RWPE2 (cell line): ENCODE data around the gene RELN.

Experiments used
- ATAC-seq: fragments of 200-7000 bp; cut with Tn5 transposase; 3 replicates; pipeline ENCODE4 v1.9.1; 2021; ENCODE audit warnings: low read depth
- DNase-seq: peaks from one replicate; pipeline ENCODE4 v3.0.0-alpha.2; 2020; ENCODE audit warnings: low spot score
- H3K27ac ChIP-seq: fragments of 450-650 bp; 2 replicates; pipeline ENCODE4 v1.5.1; 2017; ENCODE audit warnings: mild to moderate bottlenecking; ENCODE audit not compliant: poor library complexity, severe bottlenecking
- H3K27me3 ChIP-seq: fragments of 250-450 bp; sonication (Bioruptor Pico); 2 replicates; pipeline ENCODE4 v1.5.1; 2021; ENCODE audit warnings: mild to moderate bottlenecking, moderate library complexity; ENCODE audit not compliant: insufficient read depth, poor library complexity, severe bottlenecking
- H3K36me3 ChIP-seq: fragments of 250-450 bp; sonication (Bioruptor Pico); 2 replicates; pipeline ENCODE4 v1.5.1; 2020; ENCODE audit warnings: low read depth, mild to moderate bottlenecking, moderate library complexity
- H3K4me1 ChIP-seq: fragments of 250-450 bp; sonication (Bioruptor Pico); 2 replicates; pipeline ENCODE4 v1.5.1; 2021; ENCODE audit warnings: mild to moderate bottlenecking, moderate library complexity; ENCODE audit not compliant: insufficient read depth, poor library complexity, severe bottlenecking
- H3K4me3 ChIP-seq: fragments of 250-450 bp; sonication (Bioruptor Pico); 2 replicates; pipeline ENCODE4 v1.5.1; 2021; ENCODE audit warnings: mild to moderate bottlenecking, moderate library complexity; ENCODE audit not compliant: severe bottlenecking
- H3K9me3 ChIP-seq: fragments of 250-450 bp; sonication (Bioruptor Pico); 2 replicates; pipeline ENCODE4 v1.5.1; 2021; ENCODE audit warnings: mild to moderate bottlenecking, moderate library complexity; ENCODE audit not compliant: severe bottlenecking
- TF ChIP-seq, protein P1 (sequence below): fragments of 450-650 bp; IDR thresholded peaks from one replicate; pipeline ENCODE4 v1.5.1; 2017; ENCODE audit warnings: mild to moderate bottlenecking, moderate library complexity; ENCODE audit not compliant: poor library complexity, severe bottlenecking

Gene RELN

DNA sequence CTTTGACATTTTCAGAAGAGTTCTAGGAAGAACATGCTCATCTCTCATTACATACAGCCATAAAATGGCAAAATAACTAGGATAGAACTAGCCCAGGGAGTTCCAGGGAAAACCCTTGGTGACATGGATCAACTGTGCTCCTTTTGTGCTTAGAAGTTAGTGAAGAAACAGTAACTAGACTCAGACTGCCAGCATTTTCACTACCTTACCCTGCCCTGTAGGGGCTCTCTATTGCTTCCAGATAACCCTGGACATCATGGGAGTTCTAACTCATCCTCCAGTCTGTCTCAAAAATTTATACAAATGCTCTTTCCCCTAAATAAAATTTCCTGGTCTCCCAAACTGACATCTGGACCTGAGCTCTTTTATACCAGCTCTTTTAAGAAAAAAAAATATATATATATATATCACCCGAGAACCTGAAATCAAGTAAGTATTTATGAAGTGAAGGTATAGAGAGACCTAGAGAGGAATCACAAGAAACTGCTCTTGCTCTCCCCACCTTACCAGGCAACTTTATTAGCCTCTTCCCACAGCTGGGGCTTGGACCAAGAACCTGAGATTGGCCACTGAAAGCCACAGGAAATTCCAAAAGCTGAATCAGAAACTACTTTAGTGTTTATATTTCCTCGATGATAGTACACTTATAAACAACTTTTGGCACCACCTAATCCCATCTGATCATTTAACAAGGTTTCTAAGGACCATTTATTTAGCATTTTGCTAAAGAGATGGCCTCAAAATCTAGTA is 101.4 kb downstream of the RELN start:
- no peak for ATAC-seq
- Histone ChIP-seq H3K4me3 (no peak overlapping the region), H3K36me3 (no peaks in the 10 kb centered on the region), H3K9me3 (no peaks in the 10 kb centered on the region), H3K27me3 (no peaks in the 10 kb centered on the region), H3K27ac (no peak overlapping the region), H3K4me1 (no peaks in the 10 kb centered on the region)
- TF ChIP-seq, protein P1, sequence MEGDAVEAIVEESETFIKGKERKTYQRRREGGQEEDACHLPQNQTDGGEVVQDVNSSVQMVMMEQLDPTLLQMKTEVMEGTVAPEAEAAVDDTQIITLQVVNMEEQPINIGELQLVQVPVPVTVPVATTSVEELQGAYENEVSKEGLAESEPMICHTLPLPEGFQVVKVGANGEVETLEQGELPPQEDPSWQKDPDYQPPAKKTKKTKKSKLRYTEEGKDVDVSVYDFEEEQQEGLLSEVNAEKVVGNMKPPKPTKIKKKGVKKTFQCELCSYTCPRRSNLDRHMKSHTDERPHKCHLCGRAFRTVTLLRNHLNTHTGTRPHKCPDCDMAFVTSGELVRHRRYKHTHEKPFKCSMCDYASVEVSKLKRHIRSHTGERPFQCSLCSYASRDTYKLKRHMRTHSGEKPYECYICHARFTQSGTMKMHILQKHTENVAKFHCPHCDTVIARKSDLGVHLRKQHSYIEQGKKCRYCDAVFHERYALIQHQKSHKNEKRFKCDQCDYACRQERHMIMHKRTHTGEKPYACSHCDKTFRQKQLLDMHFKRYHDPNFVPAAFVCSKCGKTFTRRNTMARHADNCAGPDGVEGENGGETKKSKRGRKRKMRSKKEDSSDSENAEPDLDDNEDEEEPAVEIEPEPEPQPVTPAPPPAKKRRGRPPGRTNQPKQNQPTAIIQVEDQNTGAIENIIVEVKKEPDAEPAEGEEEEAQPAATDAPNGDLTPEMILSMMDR = no peak
- DNase-seq = no peak

DNA sequence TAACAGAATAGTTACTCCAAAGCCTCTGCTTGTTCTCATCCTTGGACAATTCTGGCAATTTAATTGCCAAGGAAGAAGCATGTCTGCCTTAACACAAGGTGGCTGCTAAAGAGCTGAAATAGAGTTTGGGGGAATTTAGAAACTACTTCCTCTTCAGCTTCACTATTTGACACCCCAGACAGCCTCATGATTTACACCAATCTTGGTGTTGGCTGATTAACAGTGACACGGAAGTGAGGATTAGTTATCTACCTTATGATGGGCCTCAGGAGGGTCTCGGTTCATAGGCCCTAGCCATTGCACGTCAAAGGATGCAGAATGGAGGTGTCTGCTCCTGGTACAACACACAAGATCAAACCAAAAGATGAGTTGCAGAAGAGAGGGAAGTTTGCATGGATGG is 102.4 kb downstream of the RELN start:
- no peak overlapping the region for H3K27ac ChIP-seq
- no peaks in the 10 kb centered on the region for H3K27me3 ChIP-seq
- no peaks in the 10 kb centered on the region for H3K36me3 ChIP-seq
- H3K9me3 ChIP-seq = no peaks in the 10 kb centered on the region
- TF ChIP-seq, protein P1 = no peak
- no peak for DNase-seq
- no peaks in the 10 kb centered on the region for H3K4me1 ChIP-seq
- ATAC-seq = no peak
- H3K4me3 ChIP-seq = no peak overlapping the region

DNA sequence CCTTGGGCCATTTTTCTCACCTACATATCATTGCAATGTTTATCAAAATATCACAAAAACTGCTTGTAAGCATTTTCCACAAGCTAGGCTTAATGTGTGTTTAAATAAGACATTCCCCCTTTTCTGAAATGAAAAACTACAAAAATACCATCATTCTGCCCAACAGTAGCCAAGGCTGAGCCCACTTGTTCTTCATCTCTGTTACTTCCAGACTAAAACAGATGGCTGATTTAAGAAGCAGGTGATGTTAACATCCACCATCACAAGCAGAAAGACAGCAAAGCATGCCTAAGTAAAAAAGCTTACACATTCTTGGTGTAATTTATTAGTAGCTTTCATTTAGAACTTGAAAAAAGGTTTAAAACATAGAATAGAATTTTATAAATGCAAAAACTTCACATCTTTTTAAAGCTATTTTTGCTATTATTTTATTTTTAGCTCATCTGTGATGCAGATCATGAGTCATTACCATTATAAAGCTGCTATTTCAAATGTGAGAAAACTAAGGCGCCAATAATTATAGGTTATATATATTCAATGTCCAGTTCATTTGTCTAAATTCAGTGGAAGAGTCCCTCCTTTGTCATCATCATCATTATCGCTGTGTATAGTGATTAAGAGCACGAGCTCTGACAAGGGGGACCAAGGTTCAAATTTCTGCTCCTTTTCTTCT is 109.4 kb downstream of the RELN start:
- Histone ChIP-seq H3K27ac (no peak overlapping the region), H3K4me3 (no peak overlapping the region), H3K36me3 (no peaks in the 10 kb centered on the region), H3K9me3 (no peaks in the 10 kb centered on the region), H3K4me1 (no peaks in the 10 kb centered on the region), H3K27me3 (no peaks in the 10 kb centered on the region)
- ATAC-seq (no peak), DNase-seq (no peak)
- TF ChIP-seq, protein P1 = no peak

DNA sequence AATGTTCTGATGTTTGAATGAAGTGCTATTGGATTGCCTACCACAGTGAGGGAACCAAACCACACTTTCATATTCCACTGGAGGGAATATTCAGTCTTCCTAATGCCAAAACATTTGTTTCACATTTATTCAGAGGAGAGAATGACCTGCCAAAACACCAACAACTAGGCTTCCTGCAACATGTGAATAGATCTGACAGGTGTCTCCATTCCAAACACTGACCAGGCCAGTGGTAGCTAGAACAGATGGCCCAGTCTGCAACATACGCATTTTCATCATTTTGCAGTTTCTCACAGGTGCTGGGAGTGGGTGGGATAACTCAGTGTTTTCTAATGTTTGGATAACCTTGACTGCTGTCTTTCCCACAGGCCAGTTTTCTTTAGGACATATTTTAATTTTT is 110.0 kb downstream of the RELN start:
- H3K9me3 ChIP-seq = no peaks in the 10 kb centered on the region
- H3K36me3 ChIP-seq = no peaks in the 10 kb centered on the region
- TF ChIP-seq, protein P1 = no peak
- no peaks in the 10 kb centered on the region for H3K4me1 ChIP-seq
- DNase-seq (no peak), ATAC-seq (no peak)
- no peak overlapping the region for H3K27ac ChIP-seq
- H3K4me3 ChIP-seq = no peak overlapping the region
- no peaks in the 10 kb centered on the region for H3K27me3 ChIP-seq

DNA sequence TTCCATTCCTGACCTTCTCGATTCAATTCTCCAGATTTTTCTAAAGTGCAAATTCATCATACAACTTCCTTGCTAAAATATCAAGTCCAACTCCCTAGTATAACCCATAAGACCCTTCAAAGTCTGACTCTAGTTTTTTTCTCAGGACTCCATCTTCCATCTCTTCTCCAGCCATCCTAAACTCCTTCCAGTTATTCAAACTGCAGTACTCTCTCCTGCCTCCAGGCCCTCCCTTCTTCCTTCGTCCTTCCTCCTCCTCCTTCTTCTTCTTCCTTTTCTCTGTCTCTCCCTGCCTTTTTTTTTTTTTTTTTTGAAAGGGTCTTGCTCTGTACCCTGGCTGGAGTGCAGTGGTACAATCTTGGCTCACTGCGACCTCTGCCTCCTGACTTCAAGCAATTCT is 111.9 kb downstream of the RELN start:
- Histone ChIP-seq H3K27me3 (no peaks in the 10 kb centered on the region), H3K9me3 (no peaks in the 10 kb centered on the region), H3K4me1 (no peaks in the 10 kb centered on the region), H3K4me3 (no peak overlapping the region), H3K27ac (no peak overlapping the region), H3K36me3 (no peaks in the 10 kb centered on the region)
- DNase-seq (no peak), ATAC-seq (no peak)
- TF ChIP-seq, protein P1 = no peak
